HCT116 (cell line): ENCODE data around the gene STK24. TPM values are rescaled to one million over a fixed set of nuclear protein-coding genes. Genes with fewer than 3 reads are reported as not detected.

ENCODE experiments used
- ATAC-seq: fragments of 200-7000 bp; cut with Tn5 transposase; 2 replicates; pipeline ENCODE4 v1.9.1; 2020; ENCODE audit warnings: mild to moderate bottlenecking, moderate library complexity
- BruUV-seq: library from RNA; stranded (reverse); fragments of 400-500 nt; replicated peaks from 2 replicates; lab custom pipeline; 2021; lab: Mats Ljungman, UMichigan
- CTCF ChIA-PET: fragments of 300-600 bp; sonication (Branson Sonifier 250); formaldehyde crosslinking; loops from one replicate; lab custom pipeline; 2021; ENCODE audit warnings: antibody characterized with exemption; lab: Charles Lee
- POLR2A ChIA-PET: fragments of 300-600, 350-600 bp; sonication (Branson Sonifier 250); formaldehyde crosslinking; loops from one replicate; lab custom pipeline; 2021; ENCODE audit warnings: antibody characterized with exemption; lab: Charles Lee
- RAD21 ChIA-PET, 2 experiments: fragments of 300-600 bp; sonication (Branson Sonifier 250); formaldehyde crosslinking; loops; one replicate each; lab custom pipeline; 2023; ENCODE audit warnings: low total read pairs in 2 of 2; ENCODE audit not compliant: uncharacterized antibody in 2 of 2, unreplicated experiment in 2 of 2, low non-redundant PET in 1 of 2; lab: Charles Lee
- DNase-seq: peaks from one replicate; pipeline ENCODE4 v3.0.0-alpha.2; 2010; ENCODE audit warnings: low read depth, low spot score
- H2AFZ ChIP-seq: fragments of 200-600 bp; shearing (Covaris generic), sonication (generic); 2 replicates; pipeline ENCODE4 v1.6.1; 2017; ENCODE audit warnings: low read depth, mixed run types, mixed read lengths, antibody characterized with exemption, low read length; ENCODE audit not compliant: poor library complexity, severe bottlenecking
- H3K27ac ChIP-seq: 2 replicates; pipeline ENCODE4 v1.5.1; 2012; ENCODE audit warnings: low read depth, low read length
- H3K27me3 ChIP-seq: fragments of 200-600 bp; sonication (generic); 2 replicates; pipeline ENCODE4 v1.6.1; 2016; ENCODE audit warnings: mixed run types, low read length, mixed read lengths; ENCODE audit not compliant: insufficient read depth
- H3K36me3 ChIP-seq, 2 experiments: fragments of 200-500 bp in 1 of 2; fragments of 200-600 bp in 1 of 2; sonication (Bioruptor generic) in 1 of 2; sonication (generic) in 1 of 2; 2 replicates each; pipeline versions ENCODE4 v1.5.1 to v1.6.1; 2014 to 2016; ENCODE audit warnings: low read length in 2 of 2, inconsistent platforms in 1 of 2, mixed read lengths in 1 of 2, mixed run types in 1 of 2; ENCODE audit not compliant: insufficient read depth in 2 of 2, control insufficient read depth in 1 of 2
- H3K4me1 ChIP-seq, 2 experiments: fragments of 200-600 bp in 1 of 2; sonication (generic) in 1 of 2; 2 replicates each; pipeline versions ENCODE4 v1.5.1 to v1.6.1; 2012 to 2017; ENCODE audit warnings: low read length in 2 of 2, inconsistent platforms in 1 of 2, mild to moderate bottlenecking in 1 of 2, mixed read lengths in 1 of 2, mixed run types in 1 of 2, moderate library complexity in 1 of 2; ENCODE audit not compliant: insufficient read depth in 2 of 2, control insufficient read depth in 1 of 2
- H3K4me2 ChIP-seq: fragments of 200-600 bp; sonication (generic); 2 replicates; pipeline ENCODE4 v1.6.1; 2017; ENCODE audit warnings: mixed run types, low read length, mixed read lengths
- H3K4me3 ChIP-seq, 2 experiments: fragments of 200-600 bp in 1 of 2; sonication (generic) in 1 of 2; replicated peaks in 1 of 2; 2 replicates each; pipeline ENCODE4 v1.5.1; 2011 to 2016; ENCODE audit warnings: low read length in 2 of 2, control low read depth in 1 of 2, low read depth in 1 of 2, mild to moderate bottlenecking in 1 of 2, mixed read lengths in 1 of 2, mixed run types in 1 of 2
- H3K79me2 ChIP-seq: fragments of 200-600 bp; sonication (generic); 2 replicates; pipeline ENCODE4 v1.6.1; 2017; ENCODE audit warnings: mild to moderate bottlenecking, mixed run types, low read length, moderate library complexity, mixed read lengths; ENCODE audit not compliant: insufficient read depth
- H3K9ac ChIP-seq: fragments of 200-600 bp; sonication (generic); 2 replicates; pipeline ENCODE4 v1.6.1; 2016; ENCODE audit warnings: low read length, mixed read lengths
- H3K9me2 ChIP-seq: fragments of 200-600 bp; sonication (generic), shearing (Covaris generic); 2 replicates; pipeline ENCODE4 v1.6.1; 2017; ENCODE audit warnings: mixed run types, mild to moderate bottlenecking, moderate library complexity; ENCODE audit not compliant: insufficient read depth
- H3K9me3 ChIP-seq, 2 experiments: fragments of 200-500 bp in 1 of 2; fragments of 200-600 bp in 1 of 2; sonication (Bioruptor generic) in 1 of 2; sonication (generic) in 1 of 2; 2 replicates each; pipeline ENCODE4 v1.6.1; 2014 to 2017; ENCODE audit warnings: low read length in 2 of 2, mixed read lengths in 2 of 2, inconsistent platforms in 1 of 2, low read depth in 1 of 2, mild to moderate bottlenecking in 1 of 2, mixed run types in 1 of 2, moderate library complexity in 1 of 2; ENCODE audit not compliant: control insufficient read depth in 1 of 2, insufficient read depth in 1 of 2
- H4K20me1 ChIP-seq: fragments of 200-600 bp; sonication (generic), shearing (Covaris generic); 2 replicates; pipeline ENCODE4 v1.6.1; 2017; ENCODE audit warnings: mixed run types, mild to moderate bottlenecking, moderate library complexity; ENCODE audit not compliant: insufficient read depth
- CEBPB ChIP-seq: IDR thresholded peaks from 2 replicates; pipeline ENCODE4 v1.6.1; 2012; ENCODE audit warnings: low read depth
- EGR1 ChIP-seq: IDR thresholded peaks from 2 replicates; pipeline ENCODE4 v1.6.1; 2012; ENCODE audit warnings: low read depth
- ELF1 ChIP-seq: IDR thresholded peaks from 2 replicates; pipeline ENCODE4 v1.6.1; 2012; ENCODE audit warnings: low read depth, borderline replicate concordance
- EZH2 ChIP-seq: fragments of 200-600 bp; sonication (generic); IDR thresholded peaks from 2 replicates; pipeline ENCODE4 v1.6.1; 2017; ENCODE audit warnings: antibody characterized with exemption, mixed run types
- EZH2phosphoT487 ChIP-seq: fragments of 200-600 bp; IDR thresholded peaks from 2 replicates; pipeline ENCODE4 v1.6.1; 2018; ENCODE audit warnings: antibody characterized with exemption, borderline replicate concordance
- FOSL1 ChIP-seq: IDR thresholded peaks from 2 replicates; pipeline ENCODE4 v1.6.1; 2012; ENCODE audit warnings: low read depth
- JUND ChIP-seq: IDR thresholded peaks from 2 replicates; pipeline ENCODE4 v1.6.1; 2012
- POLR2A ChIP-seq: IDR thresholded peaks from 2 replicates; pipeline ENCODE4 v1.7.0; 2011; ENCODE audit warnings: borderline replicate concordance; ENCODE audit not compliant: insufficient read depth, insufficient read length; ENCODE audit errors: extremely low read depth
- POLR2AphosphoS5 ChIP-seq: IDR thresholded peaks from 2 replicates; pipeline ENCODE4 v1.6.1; 2011; ENCODE audit warnings: mild to moderate bottlenecking, low read depth, low read length, moderate library complexity
- RAD21 ChIP-seq: IDR thresholded peaks from 2 replicates; pipeline ENCODE4 v1.6.1; 2012; ENCODE audit warnings: low read depth, mild to moderate bottlenecking
- SIN3A ChIP-seq: IDR thresholded peaks from 2 replicates; pipeline ENCODE4 v1.6.1; 2012; ENCODE audit warnings: low read depth
- SP1 ChIP-seq: IDR thresholded peaks from 2 replicates; pipeline ENCODE4 v1.6.1; 2012; ENCODE audit warnings: low read depth
- TCF7L2 ChIP-seq: IDR thresholded peaks from 2 replicates; pipeline ENCODE4 v1.7.0; 2011; ENCODE audit warnings: borderline replicate concordance, inconsistent platforms; ENCODE audit not compliant: insufficient read depth, insufficient read length; ENCODE audit errors: extremely low read depth
- ZFX ChIP-seq: fragments of 450-650 bp; IDR thresholded peaks from 2 replicates; pipeline ENCODE4 v1.6.1; 2017
- ZNF274 ChIP-seq: fragments of 200-500 bp; sonication (Bioruptor generic); IDR thresholded peaks from 2 replicates; pipeline ENCODE4 v1.6.1; 2014; ENCODE audit warnings: mild to moderate bottlenecking, low read depth, low read length, inconsistent platforms
- intact Hi-C: fragments of 100-400 bp; cut with micrococcal nuclease; formaldehyde crosslinking; loops from 2 replicates; pipeline ENCODE4 v1.10.0; 2022
- total RNA-seq: library from RNA; stranded (reverse); gene quantifications from one replicate; pipeline ENCODE4 v1.2.1, GENCODE V29; 2021; ENCODE audit not compliant: unreplicated experiment
- TF ChIP-seq, protein P1 (sequence below): IDR thresholded peaks from 2 replicates; pipeline ENCODE4 v1.6.1; 2012
- TF ChIP-seq, protein P2 (sequence below): IDR thresholded peaks from 2 replicates; pipeline ENCODE4 v1.6.1; 2012; ENCODE audit warnings: low read depth
- TF ChIP-seq, protein P3 (sequence below), 3 experiments: fragments of 200-600 bp in 1 of 3; sonication (generic) in 1 of 3; IDR thresholded peaks in 2 of 3; conservative IDR thresholded peaks in 1 of 3; 2 replicates each; pipeline ENCODE4 v1.5.1; 2012 to 2017; ENCODE audit warnings: low read depth in 2 of 3, low read length in 2 of 3, antibody characterized with exemption in 1 of 3, borderline replicate concordance in 1 of 3, control low read depth in 1 of 3, mild to moderate bottlenecking in 1 of 3, mixed read lengths in 1 of 3, mixed run types in 1 of 3, moderate library complexity in 1 of 3; ENCODE audit not compliant: insufficient read depth in 1 of 3
- TF ChIP-seq, protein P4 (sequence below): IDR thresholded peaks from 2 replicates; pipeline ENCODE4 v1.6.1; 2011; ENCODE audit warnings: mild to moderate bottlenecking, low read length, moderate library complexity; ENCODE audit not compliant: insufficient replicate concordance; ENCODE audit errors: extremely low read depth
- TF ChIP-seq, protein P5 (sequence below): IDR thresholded peaks from 2 replicates; pipeline ENCODE4 v1.6.1; 2012

The STK24 gene
- total RNA-seq, 1 experiment from 2014 or later: 137 TPM

DNA sequence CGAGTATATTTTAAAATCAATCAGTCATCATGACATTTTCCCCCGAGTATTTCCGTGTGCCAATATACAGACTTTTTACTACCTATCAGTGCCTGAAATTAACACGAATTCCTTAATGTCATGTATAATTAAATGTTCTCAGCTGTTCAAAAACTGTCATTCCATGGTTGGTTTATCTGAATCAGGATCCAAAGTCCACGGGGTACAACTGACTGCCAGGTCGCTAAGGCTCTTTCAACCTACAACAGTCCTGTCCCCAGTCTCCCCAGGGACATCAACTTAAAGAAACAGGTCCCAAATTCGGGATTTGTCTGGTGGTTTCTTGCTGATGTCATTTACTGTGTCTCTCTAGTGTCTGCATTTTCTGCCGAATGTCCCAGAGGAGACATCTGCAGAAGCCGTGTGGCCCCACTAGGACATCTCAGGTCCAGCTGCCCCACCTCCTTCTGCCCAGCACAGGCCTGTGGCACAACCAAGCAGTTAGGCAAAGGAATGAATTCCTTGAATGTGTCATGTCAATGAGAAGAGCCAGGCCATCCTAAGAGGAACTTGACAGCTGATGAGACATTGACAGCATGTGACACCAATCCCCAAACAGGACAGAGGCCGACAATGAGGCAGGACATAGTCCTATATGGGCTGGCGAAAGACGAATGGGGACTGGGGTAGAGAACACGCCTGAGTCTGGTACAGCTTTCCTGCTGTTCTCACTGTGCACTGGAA, 109.5 kb downstream of the STK24 start:
- H2AFZ ChIP-seq: no peak overlapping the region
- H3K79me2 ChIP-seq: peaks cover 78% of the 10 kb centered on the region
- H3K9me2 ChIP-seq: no peaks in the 10 kb centered on the region
- no peak overlapping the region for H3K9ac ChIP-seq
- ChIA-PET CTCF (interaction anchor here (0.8 to 2.9 kb wide), 7 partner anchors 8 to 375 kb away, joined by 3 to 8 read pairs (median 4); no protein-coding TSS in a partner anchor), RAD21 (no interaction called here)
- H3K27ac ChIP-seq: no peak overlapping the region
- no peak overlapping the region for H3K4me3 ChIP-seq
- H4K20me1 ChIP-seq: no peaks in the 10 kb centered on the region
- intact Hi-C loops: loop anchor here (5.0 kb wide), 1 partner anchor 185 kb away; no protein-coding TSS in a partner anchor
- ATAC-seq: no peak
- peaks cover 0 to 3% of the 10 kb centered on the region in 2 experiments; a peak in 1 of 4 replicates for H3K4me1 ChIP-seq
- no peak overlapping the region for H3K4me2 ChIP-seq
- no TSS peak for BruUV-seq
- peaks cover 12 to 41% of the 10 kb centered on the region in 2 experiments for H3K36me3 ChIP-seq
- no peak for TF ChIP-seq ZNF274
- TF ChIP-seq, protein P1, sequence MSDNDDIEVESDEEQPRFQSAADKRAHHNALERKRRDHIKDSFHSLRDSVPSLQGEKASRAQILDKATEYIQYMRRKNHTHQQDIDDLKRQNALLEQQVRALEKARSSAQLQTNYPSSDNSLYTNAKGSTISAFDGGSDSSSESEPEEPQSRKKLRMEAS: no peak
- no peak for TF ChIP-seq TCF7L2
- TF ChIP-seq EZH2phosphoT487: no peak
- TF ChIP-seq, protein P2, sequence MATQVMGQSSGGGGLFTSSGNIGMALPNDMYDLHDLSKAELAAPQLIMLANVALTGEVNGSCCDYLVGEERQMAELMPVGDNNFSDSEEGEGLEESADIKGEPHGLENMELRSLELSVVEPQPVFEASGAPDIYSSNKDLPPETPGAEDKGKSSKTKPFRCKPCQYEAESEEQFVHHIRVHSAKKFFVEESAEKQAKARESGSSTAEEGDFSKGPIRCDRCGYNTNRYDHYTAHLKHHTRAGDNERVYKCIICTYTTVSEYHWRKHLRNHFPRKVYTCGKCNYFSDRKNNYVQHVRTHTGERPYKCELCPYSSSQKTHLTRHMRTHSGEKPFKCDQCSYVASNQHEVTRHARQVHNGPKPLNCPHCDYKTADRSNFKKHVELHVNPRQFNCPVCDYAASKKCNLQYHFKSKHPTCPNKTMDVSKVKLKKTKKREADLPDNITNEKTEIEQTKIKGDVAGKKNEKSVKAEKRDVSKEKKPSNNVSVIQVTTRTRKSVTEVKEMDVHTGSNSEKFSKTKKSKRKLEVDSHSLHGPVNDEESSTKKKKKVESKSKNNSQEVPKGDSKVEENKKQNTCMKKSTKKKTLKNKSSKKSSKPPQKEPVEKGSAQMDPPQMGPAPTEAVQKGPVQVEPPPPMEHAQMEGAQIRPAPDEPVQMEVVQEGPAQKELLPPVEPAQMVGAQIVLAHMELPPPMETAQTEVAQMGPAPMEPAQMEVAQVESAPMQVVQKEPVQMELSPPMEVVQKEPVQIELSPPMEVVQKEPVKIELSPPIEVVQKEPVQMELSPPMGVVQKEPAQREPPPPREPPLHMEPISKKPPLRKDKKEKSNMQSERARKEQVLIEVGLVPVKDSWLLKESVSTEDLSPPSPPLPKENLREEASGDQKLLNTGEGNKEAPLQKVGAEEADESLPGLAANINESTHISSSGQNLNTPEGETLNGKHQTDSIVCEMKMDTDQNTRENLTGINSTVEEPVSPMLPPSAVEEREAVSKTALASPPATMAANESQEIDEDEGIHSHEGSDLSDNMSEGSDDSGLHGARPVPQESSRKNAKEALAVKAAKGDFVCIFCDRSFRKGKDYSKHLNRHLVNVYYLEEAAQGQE: no peak
- TF ChIP-seq ZFX: no peak
- no peak for TF ChIP-seq JUND
- TF ChIP-seq POLR2A: no peak
- TF ChIP-seq EGR1: no peak
- no peak for TF ChIP-seq SIN3A
- TF ChIP-seq, protein P3, sequence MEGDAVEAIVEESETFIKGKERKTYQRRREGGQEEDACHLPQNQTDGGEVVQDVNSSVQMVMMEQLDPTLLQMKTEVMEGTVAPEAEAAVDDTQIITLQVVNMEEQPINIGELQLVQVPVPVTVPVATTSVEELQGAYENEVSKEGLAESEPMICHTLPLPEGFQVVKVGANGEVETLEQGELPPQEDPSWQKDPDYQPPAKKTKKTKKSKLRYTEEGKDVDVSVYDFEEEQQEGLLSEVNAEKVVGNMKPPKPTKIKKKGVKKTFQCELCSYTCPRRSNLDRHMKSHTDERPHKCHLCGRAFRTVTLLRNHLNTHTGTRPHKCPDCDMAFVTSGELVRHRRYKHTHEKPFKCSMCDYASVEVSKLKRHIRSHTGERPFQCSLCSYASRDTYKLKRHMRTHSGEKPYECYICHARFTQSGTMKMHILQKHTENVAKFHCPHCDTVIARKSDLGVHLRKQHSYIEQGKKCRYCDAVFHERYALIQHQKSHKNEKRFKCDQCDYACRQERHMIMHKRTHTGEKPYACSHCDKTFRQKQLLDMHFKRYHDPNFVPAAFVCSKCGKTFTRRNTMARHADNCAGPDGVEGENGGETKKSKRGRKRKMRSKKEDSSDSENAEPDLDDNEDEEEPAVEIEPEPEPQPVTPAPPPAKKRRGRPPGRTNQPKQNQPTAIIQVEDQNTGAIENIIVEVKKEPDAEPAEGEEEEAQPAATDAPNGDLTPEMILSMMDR (IDR thresholded peaks at IDR 0.05 in 2 of 3, conservative IDR thresholded peaks at IDR 0.05 in 1 of 3; ENCODE audit: borderline replicate concordance in 1 of 3, insufficient read depth in 1 of 3, low read depth in 2 of 3, low read length in 2 of 3): no peak
- TF ChIP-seq, protein P4, sequence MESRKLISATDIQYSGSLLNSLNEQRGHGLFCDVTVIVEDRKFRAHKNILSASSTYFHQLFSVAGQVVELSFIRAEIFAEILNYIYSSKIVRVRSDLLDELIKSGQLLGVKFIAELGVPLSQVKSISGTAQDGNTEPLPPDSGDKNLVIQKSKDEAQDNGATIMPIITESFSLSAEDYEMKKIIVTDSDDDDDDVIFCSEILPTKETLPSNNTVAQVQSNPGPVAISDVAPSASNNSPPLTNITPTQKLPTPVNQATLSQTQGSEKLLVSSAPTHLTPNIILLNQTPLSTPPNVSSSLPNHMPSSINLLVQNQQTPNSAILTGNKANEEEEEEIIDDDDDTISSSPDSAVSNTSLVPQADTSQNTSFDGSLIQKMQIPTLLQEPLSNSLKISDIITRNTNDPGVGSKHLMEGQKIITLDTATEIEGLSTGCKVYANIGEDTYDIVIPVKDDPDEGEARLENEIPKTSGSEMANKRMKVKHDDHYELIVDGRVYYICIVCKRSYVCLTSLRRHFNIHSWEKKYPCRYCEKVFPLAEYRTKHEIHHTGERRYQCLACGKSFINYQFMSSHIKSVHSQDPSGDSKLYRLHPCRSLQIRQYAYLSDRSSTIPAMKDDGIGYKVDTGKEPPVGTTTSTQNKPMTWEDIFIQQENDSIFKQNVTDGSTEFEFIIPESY: no peak
- no peak for TF ChIP-seq CEBPB
- TF ChIP-seq SP1: no peak
- TF ChIP-seq, protein P5, sequence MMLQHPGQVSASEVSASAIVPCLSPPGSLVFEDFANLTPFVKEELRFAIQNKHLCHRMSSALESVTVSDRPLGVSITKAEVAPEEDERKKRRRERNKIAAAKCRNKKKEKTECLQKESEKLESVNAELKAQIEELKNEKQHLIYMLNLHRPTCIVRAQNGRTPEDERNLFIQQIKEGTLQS: no peak
- TF ChIP-seq POLR2AphosphoS5: no peak
- no peak for TF ChIP-seq EZH2
- no peak for TF ChIP-seq ELF1
- no peak for TF ChIP-seq FOSL1
- no peak for TF ChIP-seq RAD21
- TF ChIP-seq, all 23 proteins: peak for 0
- Histone ChIP-seq H3K9me3 (no peaks in the 10 kb centered on the region), H3K27me3 (no peaks in the 10 kb centered on the region)
- DNase-seq: no peak
- POLR2A ChIA-PET: interaction anchor here (0.8 kb wide), 1 partner anchor 17 kb away, joined by 3 read pairs; no protein-coding TSS in a partner anchor
